ENCODE measurements around the gene GPR87.
A peak's percentile ranks its signal among the peaks of the same experiment; 100 is the strongest.

DNA sequence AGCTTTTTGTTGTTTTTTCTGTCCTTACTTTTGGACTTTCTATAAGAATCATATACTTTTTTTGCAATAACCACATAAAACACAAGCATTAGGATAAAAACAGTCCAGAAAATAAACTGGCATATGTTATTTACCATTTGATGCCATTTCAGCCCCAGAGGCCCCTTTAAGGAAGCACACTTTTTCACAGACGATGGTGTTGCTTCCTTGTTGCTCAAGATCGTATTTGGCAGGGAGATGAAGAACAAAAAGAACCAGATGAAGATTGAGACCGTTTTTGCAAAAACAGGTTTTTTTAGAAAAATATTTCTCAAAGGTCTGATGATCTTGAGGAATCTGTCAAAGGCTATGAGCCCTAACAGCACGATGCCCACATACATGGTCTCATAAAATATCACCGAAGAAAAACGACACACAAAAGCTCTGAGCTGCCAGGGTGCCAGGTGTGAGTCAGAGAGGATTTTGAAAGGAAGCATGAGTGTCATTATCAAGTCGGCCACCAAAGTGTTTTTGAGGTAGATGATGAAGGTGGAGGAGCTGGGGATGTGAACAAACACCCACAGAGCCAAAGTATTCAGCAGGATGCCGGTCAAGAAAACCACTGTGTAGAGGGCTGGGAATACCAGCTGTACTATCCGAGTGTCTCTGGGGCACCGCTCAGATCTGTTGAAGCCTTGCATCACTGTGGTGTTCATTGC lies 11.8 kb upstream of the GPR87 start:
- no peak for TF ChIP-seq EZH2 (IDR thresholded peaks at IDR 0.05; ENCODE audit: borderline replicate concordance, low read depth, low read length, severe bottlenecking)
- TF ChIP-seq, protein P1, sequence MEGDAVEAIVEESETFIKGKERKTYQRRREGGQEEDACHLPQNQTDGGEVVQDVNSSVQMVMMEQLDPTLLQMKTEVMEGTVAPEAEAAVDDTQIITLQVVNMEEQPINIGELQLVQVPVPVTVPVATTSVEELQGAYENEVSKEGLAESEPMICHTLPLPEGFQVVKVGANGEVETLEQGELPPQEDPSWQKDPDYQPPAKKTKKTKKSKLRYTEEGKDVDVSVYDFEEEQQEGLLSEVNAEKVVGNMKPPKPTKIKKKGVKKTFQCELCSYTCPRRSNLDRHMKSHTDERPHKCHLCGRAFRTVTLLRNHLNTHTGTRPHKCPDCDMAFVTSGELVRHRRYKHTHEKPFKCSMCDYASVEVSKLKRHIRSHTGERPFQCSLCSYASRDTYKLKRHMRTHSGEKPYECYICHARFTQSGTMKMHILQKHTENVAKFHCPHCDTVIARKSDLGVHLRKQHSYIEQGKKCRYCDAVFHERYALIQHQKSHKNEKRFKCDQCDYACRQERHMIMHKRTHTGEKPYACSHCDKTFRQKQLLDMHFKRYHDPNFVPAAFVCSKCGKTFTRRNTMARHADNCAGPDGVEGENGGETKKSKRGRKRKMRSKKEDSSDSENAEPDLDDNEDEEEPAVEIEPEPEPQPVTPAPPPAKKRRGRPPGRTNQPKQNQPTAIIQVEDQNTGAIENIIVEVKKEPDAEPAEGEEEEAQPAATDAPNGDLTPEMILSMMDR (IDR thresholded peaks at IDR 0.05; ENCODE audit: borderline replicate concordance, extremely low read depth, low read length, poor library complexity, severe bottlenecking) = peak; percentile 5
